HL-60/S4 (cell line): ENCODE data around the gene RPSA.
"Not testable (repeated sequence)": the region's sequence is repeated elsewhere in the genome, so short reads cannot be mapped to it uniquely, and the experiment has no call there.

Experiments used
- in situ Hi-C: fragments of 300-500 bp; cut with MboI; formaldehyde crosslinking; loops from 2 replicates; pipeline ENCODE4 v1.14.3; 2022; ENCODE audit warnings: low sequenced_read_pairs

The RPSA gene

GRCh38 chr3:39453872-39454271 is 47.4 kb downstream of the RPSA start:
- in situ Hi-C loops, result not testable (repeated sequence)

GRCh38 chr3:39454591-39455217 is 48.2 kb downstream of the RPSA start:
- in situ Hi-C loops, result no loop called here

GRCh38 chr3:39456159-39456558 is 49.6 kb downstream of the RPSA start:
- in situ Hi-C loops, result no loop called here

GRCh38 chr3:39457361-39457760 is 50.8 kb downstream of the RPSA start:
- in situ Hi-C loops, result no loop called here

GRCh38 chr3:39458579-39458978 is 52.1 kb downstream of the RPSA start:
- in situ Hi-C loops, result not testable (repeated sequence)

- in situ Hi-C loops, result no loop called here
Measured at GRCh38 chr3:39460677-39461076, 54.2 kb downstream of the RPSA start.
